Erythroblast (primary cell): ENCODE measurements around the gene SUZ12.
"Not testable (repeated sequence)": the region's sequence is repeated elsewhere in the genome, so short reads cannot be mapped to it uniquely, and the experiment has no call there.

Experiments used
- DNase-seq, 2 experiments: peaks; one replicate each; lab custom pipeline; 2025; lab: John Stamatoyannopoulos, UW
- GATA1 ChIP-seq: IDR thresholded peaks from 2 replicates; pipeline ENCODE4 v1.6.1; 2011; ENCODE audit warnings: low read depth, mild to moderate bottlenecking, control low read depth, low read length, moderate library complexity
- POLR2A ChIP-seq: IDR thresholded peaks from 2 replicates; pipeline ENCODE4 v1.6.1; 2011; ENCODE audit warnings: mild to moderate bottlenecking, low read length

The SUZ12 gene

GRCh38 chr17:32006957-32007462, 70.2 kb downstream of the SUZ12 start, which contains the start of gene LRRC37B:
LRRC37B (plus strand) TSS chr17:32007383; CDS start chr17:32021393, 14,010 bp downstream.
- peak; percentile 90 to 95 for DNase-seq
- no peak for TF ChIP-seq POLR2A
- TF ChIP-seq GATA1: no peak

GRCh38 chr17:32007463-32008298, 70.9 kb downstream of the SUZ12 start:
- TF ChIP-seq POLR2A (peak; percentile 39), GATA1 (no peak)
- DNase-seq: peak; percentile 74 to 76

GRCh38 chr17:32009262-32009542, 72.4 kb downstream of the SUZ12 start:
- TF ChIP-seq GATA1 (no peak), POLR2A (no peak)
- DNase-seq: no peak

GRCh38 chr17:32010114-32010513, 73.3 kb downstream of the SUZ12 start:
- no peak for DNase-seq
- TF ChIP-seq GATA1: no peak
- TF ChIP-seq POLR2A: no peak

- no peak for DNase-seq
- no peak for TF ChIP-seq POLR2A
- no peak for TF ChIP-seq GATA1
These were observed 78.6 kb downstream of the SUZ12 start for GRCh38 chr17:32015245-32016013.

- TF ChIP-seq GATA1: no peak
- no peak for TF ChIP-seq POLR2A
- DNase-seq: no peak
These were observed 79.4 kb downstream of the SUZ12 start for GRCh38 chr17:32016231-32016630.

GRCh38 chr17:32019228-32019627, 82.4 kb downstream of the SUZ12 start:
- no peak for DNase-seq
- TF ChIP-seq POLR2A: no peak

GRCh38 chr17:32020943-32021614, 84.3 kb downstream of the SUZ12 start:
- no peak for DNase-seq
- TF ChIP-seq POLR2A (no peak), GATA1 (no peak)

- no peak for DNase-seq
- no peak for TF ChIP-seq POLR2A
- TF ChIP-seq GATA1: no peak
These were observed 84.8 kb downstream of the SUZ12 start for GRCh38 chr17:32021615-32021955.

GRCh38 chr17:32022554-32022953, 85.7 kb downstream of the SUZ12 start:
- not testable (repeated sequence) for DNase-seq

GRCh38 chr17:32027271-32027670, 90.5 kb downstream of the SUZ12 start:
- not testable (repeated sequence) for DNase-seq

GRCh38 chr17:32033223-32033622, 96.4 kb downstream of the SUZ12 start:
- DNase-seq: no peak
- TF ChIP-seq POLR2A (no peak), GATA1 (no peak)

- DNase-seq: not testable (repeated sequence)
These were observed 97.0 kb downstream of the SUZ12 start for GRCh38 chr17:32033812-32034211.

GRCh38 chr17:32040246-32040645, 103.4 kb downstream of the SUZ12 start:
- DNase-seq: not testable (repeated sequence)

GRCh38 chr17:32041306-32041875, 104.6 kb downstream of the SUZ12 start:
- DNase-seq: not testable (repeated sequence)

GRCh38 chr17:32042266-32042665, 105.5 kb downstream of the SUZ12 start:
- not testable (repeated sequence) for DNase-seq

- not testable (repeated sequence) for DNase-seq
These were observed 108.8 kb downstream of the SUZ12 start for GRCh38 chr17:32045611-32046010.

GRCh38 chr17:32047663-32048062, 110.9 kb downstream of the SUZ12 start:
- DNase-seq: not testable (repeated sequence)
